Prostate gland (tissue), 2 donors: ENCODE results near the gene ZNF302. TPM values are rescaled to one million over a fixed set of nuclear protein-coding genes. Genes with fewer than 3 reads are reported as not detected.
"Not testable (repeated sequence)": the region's sequence is repeated elsewhere in the genome, so short reads cannot be mapped to it uniquely, and the experiment has no call there.

ENCODE experiments used
- DNase-seq: peaks from one replicate; pipeline ENCODE4 v3.0.0-alpha.2; 2019; ENCODE audit warnings: low spot score
- H3K27ac ChIP-seq, 2 donors: fragments of 200-600 bp; sonication (generic); 2 replicates each; pipeline ENCODE4 v1.5.1; 2017 to 2019
- H3K27me3 ChIP-seq: fragments of 200-600 bp; sonication (generic); replicated peaks from 2 replicates; pipeline ENCODE4 v1.5.1; 2019; ENCODE audit not compliant: insufficient read depth
- H3K36me3 ChIP-seq, 2 donors: fragments of 200-600 bp; sonication (generic); 1 replicate in 1 of 2; 2 replicates in 1 of 2; pipeline versions ENCODE4 v1.5.1 to v1.8.1; 2017 to 2019
- H3K4me1 ChIP-seq: fragments of 200-600 bp; sonication (generic); replicated peaks from 2 replicates; pipeline ENCODE4 v1.5.1; 2019
- H3K4me3 ChIP-seq, 2 donors: fragments of 200-600 bp; sonication (generic); 2 replicates each; pipeline ENCODE4 v1.5.1; 2017 to 2019
- H3K9me3 ChIP-seq: fragments of 200-600 bp; sonication (generic); 2 replicates; pipeline ENCODE4 v1.5.1; 2017
- CTCF ChIP-seq, 4 experiments: fragments of 200-600 bp in 2 of 4; fragments of 450-650 bp in 2 of 4; sonication (generic) in 2 of 4; IDR thresholded peaks; 1 replicate in 3 of 4; 2 replicates in 1 of 4; pipeline ENCODE4 v1.5.1; 2016 to 2019; ENCODE audit warnings: antibody characterized with exemption in 4 of 4, mild to moderate bottlenecking in 2 of 4, moderate library complexity in 2 of 4
- POLR2A ChIP-seq: fragments of 450-650 bp; IDR thresholded peaks from one replicate; pipeline ENCODE4 v1.6.1; 2016; ENCODE audit warnings: antibody characterized with exemption, mild to moderate bottlenecking
- POLR2AphosphoS5 ChIP-seq: sonication (generic); formaldehyde crosslinking; IDR thresholded peaks from one replicate; pipeline ENCODE4 v1.6.1; 2017; ENCODE audit warnings: antibody characterized with exemption
- WGBS: methylation state at CpG from one replicate; pipeline ENCODE4 v1.1.5; 2018; 5-methylcytosine and 5-hydroxymethylcytosine counted together
- intact Hi-C: fragments of 100-400 bp; cut with DNase I; formaldehyde crosslinking; loops from one replicate; pipeline ENCODE4 v1.14.2; 2022
- total RNA-seq, 2 donors: library from RNA; depleted of rRNA; stranded (reverse); fragments of >200 nt; gene quantifications; one replicate each; pipeline ENCODE4 v1.1.0, GENCODE V29; 2016

ZNF302 gene
- total RNA-seq, 2 donors from 2014 or later = 20.0 to 25.0 TPM

- intact Hi-C loops = loop anchor here (5.0 to 10.0 kb wide), 2 partner anchors 54 to 253 kb away; partner anchors contain the start of genes UBA2 and ZNF181
- Histone ChIP-seq H3K4me1 (no peaks in the 10 kb centered on the region), H3K9me3 (no peaks in the 10 kb centered on the region), H3K4me3 (peak overlapping the region; percentile 74 to 82), H3K36me3 (peaks cover 0 to 16% of the 10 kb centered on the region in 2 donors), H3K27me3 (no peaks in the 10 kb centered on the region), H3K27ac (peak overlapping the region; percentile 90 to 94)
- no peak for DNase-seq
- TF ChIP-seq POLR2A (no peak), CTCF (IDR thresholded peaks at IDR 0.05) (no peak), POLR2AphosphoS5 (no peak)
- 2% methylated on average over 20 of the region's 20 CpGs for WGBS
These were observed 571 bp downstream of the ZNF302 start for GRCh38 chr19:34678085-34678412.

- no peaks in the 10 kb centered on the region for H3K27me3 ChIP-seq
- intact Hi-C loops = loop anchor here (5.0 to 10.0 kb wide), 2 partner anchors 54 to 254 kb away; partner anchors contain the start of genes UBA2 and ZNF181
- no peaks in the 10 kb centered on the region for H3K4me1 ChIP-seq
- H3K27ac ChIP-seq = no peak overlapping the region
- WGBS = 43% methylated on average over 10 of the region's 10 CpGs
- H3K9me3 ChIP-seq = no peaks in the 10 kb centered on the region
- H3K4me3 ChIP-seq = peak overlapping the region; percentile 74 to 82
- TF ChIP-seq CTCF (IDR thresholded peaks at IDR 0.05) (no peak), POLR2A (no peak), POLR2AphosphoS5 (no peak)
- no peak for DNase-seq
- peaks cover 0 to 18% of the 10 kb centered on the region in 2 donors for H3K36me3 ChIP-seq
These were observed 943 bp downstream of the ZNF302 start for GRCh38 chr19:34678421-34678820.

- H3K36me3 ChIP-seq = peaks cover 0 to 18% of the 10 kb centered on the region in 2 donors
These were observed 4.0 kb downstream of the ZNF302 start for GRCh38 chr19:34681478-34681877.

GRCh38 chr19:34685266-34685665, 7.8 kb downstream of the ZNF302 start:
- H3K4me1 ChIP-seq, H3K4me3 ChIP-seq, intact Hi-C loops, DNase-seq, H3K9me3 ChIP-seq, H3K27me3 ChIP-seq, H3K36me3 ChIP-seq, H3K27ac ChIP-seq: not testable (repeated sequence)
- WGBS = 93% methylated on average over 5 of the region's 5 CpGs

More at GRCh38 chr19:34681478-34681877, 4.0 kb downstream of the ZNF302 start:
- Histone ChIP-seq H3K9me3 (no peaks in the 10 kb centered on the region), H3K27me3 (no peaks in the 10 kb centered on the region), H3K4me3 (no peak overlapping the region), H3K4me1 (no peaks in the 10 kb centered on the region), H3K27ac (no peak overlapping the region)
- TF ChIP-seq POLR2A = no peak
- TF ChIP-seq CTCF (IDR thresholded peaks at IDR 0.05) = no peak
- TF ChIP-seq POLR2AphosphoS5 = no peak
- WGBS = 99% methylated on average over 9 of the region's 9 CpGs
- intact Hi-C loops = no loop called here
- DNase-seq = no peak

GRCh38 chr19:34686455-34686854, 9.0 kb downstream of the ZNF302 start:
- H3K36me3 ChIP-seq = peaks cover 0 to 8% of the 10 kb centered on the region in 2 donors
- no peaks in the 10 kb centered on the region for H3K9me3 ChIP-seq
- WGBS = 88% methylated on average over 5 of the region's 5 CpGs
- H3K27ac ChIP-seq = no peak overlapping the region
- H3K4me3 ChIP-seq = no peak overlapping the region
- no peak for DNase-seq
- H3K27me3 ChIP-seq = no peaks in the 10 kb centered on the region
- no peaks in the 10 kb centered on the region for H3K4me1 ChIP-seq
- intact Hi-C loops = no loop called here
- TF ChIP-seq POLR2AphosphoS5 = no peak
- no peak for TF ChIP-seq POLR2A
- TF ChIP-seq CTCF (IDR thresholded peaks at IDR 0.05) = no peak
